Kidney (tissue), 14 donors: ENCODE results near the gene GPATCH8. TPM values are rescaled to one million over a fixed set of nuclear protein-coding genes. Genes with fewer than 3 reads are reported as not detected.

ENCODE experiments used
- DNase-seq, 5 donors: peaks; one replicate each; pipeline ENCODE4 v3.0.0-alpha.2; 2013 to 2020
- FAIRE-seq: peaks from 2 replicates; lab custom pipeline; 2012; peaks lifted over from hg19 to GRCh38; lab: Jason Lieb, UNC
- H3K27ac ChIP-seq, 2 donors: one replicate each; pipeline ENCODE4 v1.7.0; 2013; ENCODE audit warnings: low read depth in 2 of 2, low read length in 2 of 2, inconsistent platforms in 1 of 2
- H3K27me3 ChIP-seq: one replicate; pipeline ENCODE4 v1.7.1; 2013; ENCODE audit warnings: low read length, inconsistent platforms; ENCODE audit not compliant: control insufficient read depth, insufficient read depth
- H3K36me3 ChIP-seq, 3 donors: one replicate each; pipeline versions ENCODE4 v1.7.0 to v1.7.1; 2013; ENCODE audit warnings: low read length in 3 of 3, control low read depth in 1 of 3, inconsistent platforms in 1 of 3; ENCODE audit not compliant: insufficient read depth in 3 of 3, control insufficient read depth in 2 of 3
- H3K4me1 ChIP-seq, 3 donors: one replicate each; pipeline versions ENCODE4 v1.7.0 to v1.7.1; 2013; ENCODE audit warnings: low read length in 3 of 3, inconsistent platforms in 1 of 3, low read depth in 1 of 3; ENCODE audit not compliant: control insufficient read depth in 2 of 3, insufficient read depth in 2 of 3
- H3K4me3 ChIP-seq, 3 donors: one replicate each; pipeline versions ENCODE4 v1.7.0 to v1.8.1; 2013; ENCODE audit warnings: low read length in 3 of 3, control low read depth in 1 of 3, inconsistent platforms in 1 of 3
- H3K9ac ChIP-seq, 3 donors: one replicate each; pipeline versions ENCODE4 v1.7.0 to v1.7.1; 2013; ENCODE audit warnings: low read length in 3 of 3, control low read depth in 1 of 3, inconsistent platforms in 1 of 3
- H3K9me3 ChIP-seq, 3 donors: one replicate each; pipeline versions ENCODE4 v1.7.0 to v1.7.1; 2013; ENCODE audit warnings: low read length in 3 of 3, control low read depth in 1 of 3, inconsistent platforms in 1 of 3; ENCODE audit not compliant: control insufficient read depth in 2 of 3, insufficient read depth in 1 of 3
- CTCF ChIP-seq: IDR thresholded peaks from 3 replicates; pipeline ENCODE4 v1.5.1; 2012; ENCODE audit warnings: mild to moderate bottlenecking, moderate library complexity, borderline replicate concordance; ENCODE audit not compliant: insufficient read depth; ENCODE audit errors: extremely low read depth
- intact Hi-C: fragments of 100-400 bp; cut with DNase I; formaldehyde crosslinking; loops from one replicate; pipeline ENCODE4 v1.11.1; 2022
- polyA plus RNA-seq: library from polyadenylated mRNA; stranded (reverse); fragments of 350-450 nt; fragmentation: Illumina TruSeq; extraction: RNeasy Lipid Tissue Mini Kit (QIAGEN cat#74804); gene quantifications from one replicate; pipeline ENCODE4 v1.2.3, GENCODE V29; 2014; ENCODE audit warnings: low read depth, low replicate concordance; ENCODE audit not compliant: insufficient read depth
- total RNA-seq: library from RNA; stranded (reverse); fragmentation: NEBNext Ultra II Directional; extraction: Animal tissue kit (Norgen Biotek cat#: 25700); gene quantifications from one replicate; pipeline ENCODE4 v1.2.1, GENCODE V29; 2021
- donor health status: control.
- donor health status: control.
- donor health status: control.
- donor health status: control.
- donor health status: control.
- donor health status: DM: yes; HTN: yes; CAD: no.
- donor health status: Normal renal cell carcinoma (clear cell type).

Gene GPATCH8
- total and polyA plus RNA-seq, 2 donors from 2014 or later = 3.5 to 47.0 TPM

- Histone ChIP-seq H3K27me3 (no peaks in the 10 kb centered on the region), H3K4me1 (peaks cover 0 to 4% (median 0%) of the 10 kb centered on the region in 3 donors), H3K9ac (peak overlapping the region in 1 of 3 donors; percentile 22), H3K9me3 (no peaks in the 10 kb centered on the region), H3K27ac (no peak overlapping the region), H3K4me3 (no peak overlapping the region), H3K36me3 (no peaks in the 10 kb centered on the region)
- FAIRE-seq (no peak), DNase-seq (peak; percentile 94 to 96 (median 95))
- TF ChIP-seq CTCF = peak; percentile 97
- intact Hi-C loops = loop anchor here (5.0 kb wide), 1 partner anchor 94 kb away; no protein-coding TSS in a partner anchor
Observed at GRCh38 chr17:44533533-44534246, 30.5 kb upstream of the GPATCH8 start.

- H3K9ac ChIP-seq = no peak overlapping the region
- peaks cover 0 to 6% (median 3%) of the 10 kb centered on the region in 3 donors for H3K9me3 ChIP-seq
- H3K4me1 ChIP-seq = no peaks in the 10 kb centered on the region
- H3K4me3 ChIP-seq = no peak overlapping the region
- FAIRE-seq (no peak), DNase-seq (no peak)
- TF ChIP-seq CTCF = no peak
- intact Hi-C loops = loop anchor here (5.0 kb wide), 1 partner anchor 96 kb away; no protein-coding TSS in a partner anchor
- H3K27me3 ChIP-seq = no peaks in the 10 kb centered on the region
- H3K36me3 ChIP-seq = no peaks in the 10 kb centered on the region
- no peak overlapping the region for H3K27ac ChIP-seq
Observed at GRCh38 chr17:44530896-44531418, 27.8 kb upstream of the GPATCH8 start.

- no peak for TF ChIP-seq CTCF
- intact Hi-C loops = loop anchor here (5.0 kb wide), 1 partner anchor 97 kb away; no protein-coding TSS in a partner anchor
- H3K9me3 ChIP-seq = peaks cover 0 to 6% (median 3%) of the 10 kb centered on the region in 3 donors
- no peak for DNase-seq
- H3K27ac ChIP-seq = no peak overlapping the region
- no peaks in the 10 kb centered on the region for H3K4me1 ChIP-seq
- no peak for FAIRE-seq
- H3K27me3 ChIP-seq = no peaks in the 10 kb centered on the region
- no peak overlapping the region for H3K4me3 ChIP-seq
- no peak overlapping the region for H3K9ac ChIP-seq
- H3K36me3 ChIP-seq = no peaks in the 10 kb centered on the region
Observed at GRCh38 chr17:44529864-44530263, 26.7 kb upstream of the GPATCH8 start.
